Muscle of back (tissue), 11 donors: ENCODE data around the gene PHKA2. TPM values are rescaled to one million over a fixed set of nuclear protein-coding genes. Genes with fewer than 3 reads are reported as not detected.

Experiments used
- DNase-seq, 3 donors: peaks; one replicate each; pipeline versions ENCODE4 v3.0.0 to v3.0.0-alpha.2; 2013
- polyA plus RNA-seq, 10 donors: library from polyadenylated mRNA; unstranded; fragments of 120-200 nt; gene quantifications; one replicate each; pipeline ENCODE4 v1.2.1, GENCODE V29; 2013; ENCODE audit not compliant: insufficient read length in 10 of 10

PHKA2 gene
- polyA plus RNA-seq, 10 donors = 12.8 to 28.1 (median 18.7) TPM

- DNase-seq = no peak
These were observed 92.4 kb downstream of the PHKA2 start for GRCh38 chrX:18891548-18891945.

DNA sequence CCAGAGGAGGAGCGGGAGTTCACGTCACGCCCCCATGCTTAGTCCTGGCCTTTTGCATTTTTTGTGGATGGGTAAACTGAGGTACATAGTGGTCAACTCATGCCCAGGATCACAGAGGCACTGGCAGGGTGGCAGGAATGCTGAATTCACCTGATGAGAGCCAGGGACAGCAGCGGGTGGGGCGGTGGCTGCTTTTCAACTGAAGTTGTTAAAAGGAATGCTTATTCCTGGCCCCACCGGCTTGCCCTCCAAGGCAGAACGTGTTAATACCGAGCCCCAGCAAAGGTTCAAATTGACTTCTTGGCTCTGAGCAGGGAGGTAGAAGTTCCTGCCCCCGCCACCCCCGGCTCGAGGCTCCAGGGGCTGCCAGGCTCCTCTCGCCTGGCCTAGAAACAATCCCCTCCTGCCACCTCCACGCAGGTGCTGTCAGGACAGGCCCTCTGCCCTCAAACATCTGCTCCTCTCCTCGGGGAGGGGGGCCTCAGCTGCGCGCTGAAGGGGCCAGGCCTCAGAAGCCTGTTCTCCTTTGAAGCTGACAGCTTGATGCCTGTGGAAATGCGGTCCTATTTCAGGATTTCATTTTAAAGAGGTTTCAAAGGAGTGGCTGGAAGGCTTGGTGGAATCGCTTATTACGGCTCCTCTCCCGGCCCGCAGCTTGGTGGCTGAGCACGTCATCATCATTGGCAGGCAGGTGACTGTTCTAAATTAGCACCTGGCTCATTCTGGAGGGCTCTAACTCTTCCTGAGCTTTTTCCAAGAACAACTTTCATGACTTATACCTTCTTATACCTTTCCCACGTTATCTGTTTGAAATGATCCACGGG is 93.0 kb downstream of the PHKA2 start:
- no peak for DNase-seq

GRCh38 chrX:18890049-18890381 is 93.9 kb downstream of the PHKA2 start:
- DNase-seq = no peak

DNA sequence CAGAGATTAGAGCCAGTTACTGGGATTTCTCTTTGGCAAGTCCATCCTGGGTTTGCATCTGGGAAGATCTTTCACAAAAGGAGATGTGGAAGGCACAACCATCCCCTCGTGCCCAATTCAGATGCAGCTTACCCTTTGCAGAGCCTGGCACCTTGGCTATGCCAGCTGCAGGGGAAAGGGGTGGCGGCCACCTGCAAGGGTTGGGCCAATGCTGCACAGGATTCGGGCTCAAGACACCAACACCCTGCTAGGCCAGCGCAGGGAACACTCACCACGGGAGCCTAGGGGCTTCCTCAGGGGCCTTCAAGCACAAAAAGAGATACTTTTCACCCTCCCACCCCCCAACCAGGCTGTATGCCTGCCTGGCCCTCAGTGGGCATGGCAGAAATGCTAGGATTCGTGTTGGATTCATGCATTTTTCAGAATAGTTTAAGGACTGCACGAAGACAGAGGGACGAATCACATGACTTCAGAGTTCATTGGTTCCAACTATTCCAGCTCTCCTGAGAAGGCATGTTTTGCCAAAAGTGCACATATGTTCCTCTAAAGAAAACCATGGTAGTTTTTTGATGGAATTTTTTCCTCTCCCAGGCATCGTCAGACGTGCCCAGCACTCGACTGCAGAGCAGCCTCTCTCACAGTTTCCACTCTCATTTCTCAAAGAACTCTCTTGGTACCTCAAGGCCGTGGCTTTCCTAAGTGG is 94.4 kb downstream of the PHKA2 start:
- peak in 1 of 3 donors; percentile 43 for DNase-seq

DNA sequence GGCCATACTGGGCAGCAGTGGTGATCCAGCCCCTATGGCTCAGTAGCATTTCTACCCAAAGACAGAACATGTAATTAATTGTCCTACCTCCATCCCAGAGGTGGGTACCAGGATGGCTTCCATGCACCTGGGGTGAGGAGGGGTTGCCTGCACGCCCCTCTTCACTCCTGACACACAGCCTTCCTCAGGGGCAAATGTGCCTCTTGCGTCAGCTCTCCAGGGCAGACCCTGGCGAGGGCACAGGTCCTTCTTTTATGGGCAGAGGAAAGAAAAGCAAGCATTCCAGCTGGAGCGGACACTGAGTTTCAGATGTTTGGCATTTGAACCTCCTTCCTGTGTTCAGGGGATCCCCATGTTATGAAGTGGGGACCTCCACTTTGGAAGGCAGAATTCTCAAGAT is 95.6 kb downstream of the PHKA2 start:
- DNase-seq = no peak

GRCh38 chrX:18887825-18888212 is 96.1 kb downstream of the PHKA2 start:
- DNase-seq = peak in 1 of 3 donors; percentile 40

- peak in 1 of 3 donors; percentile 40 for DNase-seq
These were observed 96.6 kb downstream of the PHKA2 start for GRCh38 chrX:18887177-18887824.

DNA sequence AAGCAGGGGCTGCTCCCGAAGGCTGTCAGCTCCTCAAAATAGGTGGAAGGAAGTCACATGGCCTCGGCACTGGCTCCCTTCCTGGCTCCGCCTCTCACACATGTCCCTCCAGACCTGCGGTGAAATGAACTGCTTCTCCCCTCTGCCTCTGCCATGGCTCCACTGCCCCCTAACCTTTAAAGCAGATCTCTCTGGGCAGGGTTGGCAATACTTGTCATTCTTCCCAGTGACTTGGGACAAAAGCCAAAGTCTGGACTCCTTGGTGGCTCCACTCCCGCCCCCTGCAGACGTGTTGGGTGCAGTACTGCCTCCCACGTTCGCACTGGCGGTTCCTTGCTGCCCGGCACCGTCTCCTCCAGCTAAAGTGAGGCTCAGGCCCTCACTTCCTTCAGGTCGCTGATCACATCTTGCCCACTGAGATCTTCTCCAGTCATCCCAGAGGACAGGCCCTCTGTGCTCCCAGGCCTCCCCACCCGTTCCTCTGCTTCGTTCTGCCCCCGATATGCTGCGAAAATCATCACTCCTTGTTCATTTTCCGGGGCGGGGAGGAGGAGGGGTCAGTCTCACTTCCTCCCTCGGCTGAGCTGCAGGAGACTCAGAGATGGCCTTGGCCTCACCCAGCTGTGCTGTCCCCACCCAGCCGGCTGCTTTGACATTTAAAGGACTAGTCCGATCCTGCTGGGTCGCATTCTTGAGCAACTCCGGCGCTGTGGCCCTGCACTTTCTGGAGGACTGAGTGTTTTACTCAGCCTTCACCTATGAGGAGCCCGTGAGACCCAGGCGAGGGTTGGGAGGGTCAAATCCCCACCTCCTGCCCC is 97.4 kb downstream of the PHKA2 start:
- peak; percentile 53 to 89 (median 68) for DNase-seq

- no peak for DNase-seq
These were observed 97.9 kb downstream of the PHKA2 start for GRCh38 chrX:18886005-18886343.

- DNase-seq = peak in 1 of 3 donors; percentile 51
These were observed 98.4 kb downstream of the PHKA2 start for GRCh38 chrX:18885328-18886004.

- DNase-seq = no peak
These were observed 99.0 kb downstream of the PHKA2 start for GRCh38 chrX:18884916-18885315.

DNA sequence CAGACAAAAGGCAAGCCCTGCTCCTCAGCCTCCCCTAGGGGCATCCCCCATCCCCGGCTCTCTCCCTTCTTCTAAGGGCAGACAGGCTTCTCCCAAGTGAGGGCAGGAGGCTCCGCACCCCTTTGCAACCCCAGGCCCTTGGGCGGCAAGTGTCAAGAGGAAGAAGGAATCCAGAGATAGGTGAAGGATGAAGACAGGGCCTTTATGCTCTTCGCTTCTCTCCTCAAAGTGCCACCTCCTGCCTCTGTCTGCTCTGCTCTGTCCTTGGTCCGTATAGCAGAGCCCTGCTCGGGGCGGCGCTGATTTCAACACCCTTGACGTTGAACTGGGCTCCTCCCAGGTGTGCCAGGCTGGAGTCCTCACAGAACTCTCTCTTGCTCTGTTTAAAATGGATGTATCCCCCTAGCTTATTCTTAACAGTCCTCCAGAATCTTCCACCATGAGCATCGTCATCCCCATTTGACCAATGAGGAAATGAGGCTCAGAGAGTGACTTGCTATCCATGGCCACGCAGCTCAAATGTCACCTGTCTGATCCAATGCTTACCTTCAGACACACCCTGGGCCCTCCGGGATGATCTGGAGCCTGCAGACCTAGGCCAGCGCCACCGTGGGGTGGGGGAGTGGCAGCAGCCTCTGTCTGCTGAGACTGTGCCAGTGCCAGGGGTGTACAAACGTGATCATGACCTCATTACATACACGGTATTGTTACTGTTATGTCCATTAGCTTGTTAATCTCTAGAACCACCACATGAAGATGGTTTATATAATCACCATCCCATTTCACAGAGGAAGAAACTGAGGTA is 99.8 kb downstream of the PHKA2 start:
- DNase-seq = no peak

- DNase-seq = no peak
These were observed 100.5 kb downstream of the PHKA2 start for GRCh38 chrX:18883234-18883960.

- no peak for DNase-seq
These were observed 104.8 kb downstream of the PHKA2 start for GRCh38 chrX:18879144-18879543.

DNA sequence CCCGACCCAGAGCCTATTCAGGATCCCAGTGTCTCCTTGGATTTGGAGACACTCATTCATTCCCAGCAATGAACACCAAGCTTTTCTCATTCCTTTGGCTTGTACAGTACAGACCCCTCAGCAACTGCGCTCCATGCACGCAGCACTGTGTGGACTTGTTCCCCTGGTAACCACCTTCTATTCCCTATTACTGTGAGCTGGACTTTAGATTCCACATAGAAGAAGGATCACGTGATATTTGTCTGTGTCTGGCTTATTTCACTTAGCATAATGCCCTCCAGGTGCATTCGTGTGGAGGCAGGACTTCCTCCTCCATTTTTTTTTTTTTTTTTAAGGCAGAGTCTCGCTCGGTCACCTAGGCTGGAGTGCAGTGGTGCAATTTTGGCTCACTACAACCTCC is 106.4 kb downstream of the PHKA2 start:
- no peak for DNase-seq

DNA sequence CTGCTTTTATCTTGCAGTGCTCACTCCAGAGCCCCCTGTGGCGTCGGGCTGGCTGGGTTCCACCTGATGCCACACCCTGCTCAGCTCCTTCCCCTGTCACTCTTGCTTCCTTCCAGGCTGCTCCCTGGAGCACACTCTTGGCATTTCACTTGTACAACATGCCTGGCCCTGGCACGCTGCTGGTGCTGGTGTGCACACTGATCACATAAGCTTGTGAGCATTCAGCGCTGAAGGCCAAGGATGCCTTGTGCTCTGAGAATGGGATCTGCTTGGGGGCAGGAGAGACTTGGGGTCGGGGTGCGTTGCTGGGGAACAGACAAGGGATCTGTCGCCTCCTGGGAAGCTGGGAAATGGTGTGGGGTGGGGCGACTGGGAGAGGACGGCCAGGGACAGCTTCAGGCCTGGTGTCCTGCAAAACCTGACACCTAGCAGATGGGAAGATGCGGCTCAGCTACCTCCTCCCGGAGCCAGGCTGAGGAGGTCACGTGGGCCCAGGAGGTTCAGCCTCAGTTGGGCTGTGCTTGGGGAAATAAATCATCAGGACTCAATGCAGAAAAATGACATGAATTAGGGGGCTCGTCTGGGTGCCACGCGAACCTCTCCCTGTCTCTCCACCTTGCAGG is 108.5 kb downstream of the PHKA2 start:
- no peak for DNase-seq

DNA sequence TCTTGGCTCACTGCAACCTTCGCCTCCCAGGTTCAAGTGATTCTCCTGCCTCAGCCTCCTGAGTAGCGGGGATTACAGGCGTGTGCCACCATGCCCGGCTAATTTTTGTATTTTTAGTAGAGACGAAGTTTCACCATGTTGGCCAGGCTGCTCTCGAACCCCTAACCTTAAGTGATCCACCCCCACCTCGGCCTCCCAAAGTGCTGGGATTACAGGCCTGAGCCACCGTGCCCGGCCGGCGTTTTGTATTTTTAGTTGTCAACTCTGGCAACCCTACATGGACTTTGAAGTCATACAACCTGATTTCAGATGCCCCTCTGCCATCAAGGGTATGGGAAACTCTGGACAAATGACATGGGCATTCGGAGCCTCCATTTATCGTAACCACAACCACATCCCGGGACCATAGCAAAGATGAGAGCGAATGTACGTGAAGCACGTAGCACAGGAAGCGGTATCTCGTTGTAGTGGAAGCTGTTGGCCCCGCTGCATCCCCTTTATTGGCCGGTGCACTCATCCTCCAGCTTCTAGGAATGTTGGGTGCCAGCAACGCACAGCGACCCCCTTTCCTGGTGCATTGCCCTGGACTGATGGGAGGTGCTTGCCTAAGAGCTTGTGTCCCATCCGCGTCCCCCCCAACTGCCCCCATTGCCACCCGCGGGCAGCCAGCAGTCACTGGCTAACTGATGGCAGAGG is 109.2 kb downstream of the PHKA2 start:
- no peak for DNase-seq

DNA sequence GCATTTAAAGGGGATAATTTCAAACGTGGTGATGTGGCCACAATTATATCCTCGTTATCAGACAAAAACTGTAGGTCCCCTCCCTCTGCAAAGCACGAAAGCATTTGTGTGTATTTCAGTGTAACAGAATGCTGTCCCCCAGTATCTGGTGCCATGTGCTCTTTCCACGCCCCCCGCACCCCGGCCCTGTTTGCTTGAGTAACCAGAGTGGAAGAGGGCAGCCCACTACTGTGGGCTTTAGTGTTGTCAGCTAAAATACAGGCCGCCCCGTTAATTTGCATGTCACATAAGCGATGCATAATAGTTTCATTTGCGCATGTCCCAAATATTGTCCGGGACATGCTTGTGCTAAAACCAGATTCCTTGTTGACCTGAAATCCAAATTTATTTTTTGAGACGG is 110.1 kb downstream of the PHKA2 start:
- no peak for DNase-seq
